Measurements from ENCODE around the gene STOM. TPM values are rescaled to one million over a fixed set of nuclear protein-coding genes. Genes with fewer than 3 reads are reported as not detected.

Gene STOM
- total and polyA plus RNA-seq, 2 donors (not counting 1 experiment from before 2014, with no cell fraction given) = 2.7 to 6.1 TPM

- Histone ChIP-seq H2AFZ (ENCODE audit: insufficient read depth, low read depth, low read length, poor library complexity, severe bottlenecking) (no peak overlapping the region), H3K9ac (ENCODE audit: low read length) (no peak overlapping the region), H3K27me3 (replicated peaks in 1 of 4; ENCODE audit: control extremely low read depth in 1 of 4, control insufficient read depth in 3 of 4, insufficient read depth in 4 of 4, low read length in 3 of 4) (no peaks in the 10 kb centered on the region), H3K4me3 (ENCODE audit: control extremely low read depth in 1 of 5, extremely low read depth in 1 of 5, insufficient read depth in 1 of 5, low read depth in 2 of 5, low read length in 4 of 5) (no peak overlapping the region), H3K27ac (ENCODE audit: low read length in 2 of 2) (no peak overlapping the region), H3K36me3 (replicated peaks in 1 of 2; ENCODE audit: control extremely low read depth in 1 of 2, control insufficient read depth in 1 of 2, extremely low read depth in 1 of 2, insufficient read depth in 2 of 2, low read length in 1 of 2) (peaks cover 0 to 33% of the 10 kb centered on the region in 2 experiments), H4K20me1 (ENCODE audit: control insufficient read depth, insufficient read depth, low read length, poor library complexity, severe bottlenecking) (no peaks in the 10 kb centered on the region), H3K9me3 (ENCODE audit: control extremely low read depth in 1 of 3, control insufficient read depth in 2 of 3, insufficient read depth in 1 of 3, low read length in 2 of 3) (no peaks in the 10 kb centered on the region), H3K4me2 (replicated peaks; ENCODE audit: low read depth, low read length, poor library complexity, severe bottlenecking) (no peak overlapping the region), H3K4me1 (ENCODE audit: control insufficient read depth in 2 of 2, insufficient read depth in 2 of 2, low read length in 2 of 2) (no peaks in the 10 kb centered on the region), H3K79me2 (ENCODE audit: control insufficient read depth, insufficient read depth, low read length) (no peaks in the 10 kb centered on the region)
- ChIA-PET CTCF (interaction anchor here (4.3 kb wide), 1 partner anchor 9 kb away, joined by 25 read pairs; no protein-coding TSS in a partner anchor), POLR2A (no interaction called here)
- Mint-ChIP-seq H3K9me3 (ENCODE audit: insufficient read depth) (no peaks in the 10 kb centered on the region), H3K27ac (no peak overlapping the region), H3K4me3 (no peak overlapping the region), H3K27me3 (no peaks in the 10 kb centered on the region), H3K4me1 (no peaks in the 10 kb centered on the region)
- ATAC-seq (ENCODE audit: low read depth) = no peak
- WGBS (ENCODE audit: insufficient coverage) = 94% methylated on average over 9 of the region's 9 CpGs
- no peak for DNase-seq
- TF ChIP-seq EZH2 (IDR thresholded peaks at IDR 0.05; ENCODE audit: borderline replicate concordance, insufficient read depth, low read depth, low read length, poor library complexity, severe bottlenecking) (no peak), CTCF (IDR thresholded peaks at IDR 0.05) (no peak)
- intact Hi-C loops (cut with micrococcal nuclease) = no loop called here
These were observed 59.5 kb downstream of the STOM start for GRCh38 chr9:121310571-121310970.

- Mint-ChIP-seq H3K27ac (no peak overlapping the region), H3K9me3 (ENCODE audit: insufficient read depth) (no peaks in the 10 kb centered on the region), H3K4me3 (no peak overlapping the region), H3K27me3 (no peaks in the 10 kb centered on the region), H3K4me1 (no peaks in the 10 kb centered on the region)
- Histone ChIP-seq H3K9ac (ENCODE audit: low read length) (no peak overlapping the region), H3K9me3 (ENCODE audit: control extremely low read depth in 1 of 3, control insufficient read depth in 2 of 3, insufficient read depth in 1 of 3, low read length in 2 of 3) (no peaks in the 10 kb centered on the region), H3K4me2 (replicated peaks; ENCODE audit: low read depth, low read length, poor library complexity, severe bottlenecking) (no peak overlapping the region), H2AFZ (ENCODE audit: insufficient read depth, low read depth, low read length, poor library complexity, severe bottlenecking) (no peak overlapping the region), H4K20me1 (ENCODE audit: control insufficient read depth, insufficient read depth, low read length, poor library complexity, severe bottlenecking) (no peaks in the 10 kb centered on the region), H3K79me2 (ENCODE audit: control insufficient read depth, insufficient read depth, low read length) (no peaks in the 10 kb centered on the region), H3K36me3 (replicated peaks in 1 of 2; ENCODE audit: control extremely low read depth in 1 of 2, control insufficient read depth in 1 of 2, extremely low read depth in 1 of 2, insufficient read depth in 2 of 2, low read length in 1 of 2) (peaks cover 0 to 39% of the 10 kb centered on the region in 2 experiments), H3K27me3 (replicated peaks in 1 of 4; ENCODE audit: control extremely low read depth in 1 of 4, control insufficient read depth in 3 of 4, insufficient read depth in 4 of 4, low read length in 3 of 4) (no peaks in the 10 kb centered on the region), H3K4me1 (ENCODE audit: control insufficient read depth in 2 of 2, insufficient read depth in 2 of 2, low read length in 2 of 2) (no peaks in the 10 kb centered on the region), H3K4me3 (ENCODE audit: control extremely low read depth in 1 of 5, extremely low read depth in 1 of 5, insufficient read depth in 1 of 5, low read depth in 2 of 5, low read length in 4 of 5) (no peak overlapping the region), H3K27ac (ENCODE audit: low read length in 2 of 2) (no peak overlapping the region)
- intact Hi-C loops (cut with micrococcal nuclease) = no loop called here
- POLR2A ChIA-PET = no interaction called here
- ATAC-seq (ENCODE audit: low read depth) (no peak), DNase-seq (no peak)
- TF ChIP-seq CTCF (IDR thresholded peaks at IDR 0.05) (no peak), EZH2 (IDR thresholded peaks at IDR 0.05; ENCODE audit: borderline replicate concordance, insufficient read depth, low read depth, low read length, poor library complexity, severe bottlenecking) (no peak)
- WGBS (ENCODE audit: insufficient coverage) = 97% methylated on average over 5 of the region's 7 CpGs
- CTCF ChIA-PET = interaction anchor here (0.7 to 4.3 kb wide), 4 partner anchors 9 to 477 kb away, joined by 3 to 25 read pairs (median 3); no protein-coding TSS in a partner anchor
These were observed 60.1 kb downstream of the STOM start for GRCh38 chr9:121309833-121310425.

Data from B cell (primary cell).